Astrocyte of the spinal cord (primary cell): ENCODE results near the gene TGM1.

Source experiments
- DNase-seq: peaks from one replicate; pipeline ENCODE4 v3.0.0; 2011; ENCODE audit warnings: low read depth, low spot score
- H3K4me3 ChIP-seq: 2 replicates; pipeline ENCODE4 v1.5.1; 2011; ENCODE audit warnings: low read depth, mild to moderate bottlenecking, low read length, moderate library complexity
- in situ Hi-C: cut with HindIII; loops from 2 replicates; pipeline ENCODE4 v1.10.0; 2017; ENCODE audit warnings: low sequenced_read_pairs
- TF ChIP-seq, protein P1 (sequence below): IDR thresholded peaks from 2 replicates; pipeline ENCODE4 v1.5.1; 2012; ENCODE audit warnings: low read depth, mild to moderate bottlenecking, low read length, inconsistent platforms

TGM1 gene

DNA sequence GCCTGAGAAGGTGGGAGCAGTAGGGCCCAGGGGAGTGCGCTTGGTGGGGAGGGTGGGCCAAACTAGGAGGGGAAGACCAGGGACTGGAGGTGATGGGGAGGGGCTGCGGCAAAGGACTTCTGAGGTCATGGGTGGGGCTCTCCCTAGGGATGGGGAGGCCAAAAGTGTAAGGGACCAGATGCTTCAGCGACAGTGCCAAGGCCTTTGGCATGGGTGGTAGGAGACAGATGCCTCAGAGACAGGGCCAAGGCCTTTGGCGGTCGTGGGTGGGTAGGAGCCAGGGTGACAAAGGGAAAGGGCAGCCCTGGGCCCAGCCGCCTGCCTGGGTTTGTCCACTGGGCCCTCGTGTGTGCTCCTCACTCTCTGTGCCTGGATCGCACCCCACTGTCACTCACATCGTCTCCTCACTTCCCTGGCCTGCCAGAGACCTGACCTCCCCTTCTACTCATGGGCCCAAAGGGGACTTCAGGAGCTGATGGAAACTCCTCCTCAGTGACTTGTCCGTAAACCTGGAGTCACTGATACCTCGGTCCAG is 21.6 kb upstream of the TGM1 start:
- no peak overlapping the region for H3K4me3 ChIP-seq
- TF ChIP-seq, protein P1, sequence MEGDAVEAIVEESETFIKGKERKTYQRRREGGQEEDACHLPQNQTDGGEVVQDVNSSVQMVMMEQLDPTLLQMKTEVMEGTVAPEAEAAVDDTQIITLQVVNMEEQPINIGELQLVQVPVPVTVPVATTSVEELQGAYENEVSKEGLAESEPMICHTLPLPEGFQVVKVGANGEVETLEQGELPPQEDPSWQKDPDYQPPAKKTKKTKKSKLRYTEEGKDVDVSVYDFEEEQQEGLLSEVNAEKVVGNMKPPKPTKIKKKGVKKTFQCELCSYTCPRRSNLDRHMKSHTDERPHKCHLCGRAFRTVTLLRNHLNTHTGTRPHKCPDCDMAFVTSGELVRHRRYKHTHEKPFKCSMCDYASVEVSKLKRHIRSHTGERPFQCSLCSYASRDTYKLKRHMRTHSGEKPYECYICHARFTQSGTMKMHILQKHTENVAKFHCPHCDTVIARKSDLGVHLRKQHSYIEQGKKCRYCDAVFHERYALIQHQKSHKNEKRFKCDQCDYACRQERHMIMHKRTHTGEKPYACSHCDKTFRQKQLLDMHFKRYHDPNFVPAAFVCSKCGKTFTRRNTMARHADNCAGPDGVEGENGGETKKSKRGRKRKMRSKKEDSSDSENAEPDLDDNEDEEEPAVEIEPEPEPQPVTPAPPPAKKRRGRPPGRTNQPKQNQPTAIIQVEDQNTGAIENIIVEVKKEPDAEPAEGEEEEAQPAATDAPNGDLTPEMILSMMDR: no peak
- DNase-seq: no peak
- in situ Hi-C loops: no loop called here

DNA sequence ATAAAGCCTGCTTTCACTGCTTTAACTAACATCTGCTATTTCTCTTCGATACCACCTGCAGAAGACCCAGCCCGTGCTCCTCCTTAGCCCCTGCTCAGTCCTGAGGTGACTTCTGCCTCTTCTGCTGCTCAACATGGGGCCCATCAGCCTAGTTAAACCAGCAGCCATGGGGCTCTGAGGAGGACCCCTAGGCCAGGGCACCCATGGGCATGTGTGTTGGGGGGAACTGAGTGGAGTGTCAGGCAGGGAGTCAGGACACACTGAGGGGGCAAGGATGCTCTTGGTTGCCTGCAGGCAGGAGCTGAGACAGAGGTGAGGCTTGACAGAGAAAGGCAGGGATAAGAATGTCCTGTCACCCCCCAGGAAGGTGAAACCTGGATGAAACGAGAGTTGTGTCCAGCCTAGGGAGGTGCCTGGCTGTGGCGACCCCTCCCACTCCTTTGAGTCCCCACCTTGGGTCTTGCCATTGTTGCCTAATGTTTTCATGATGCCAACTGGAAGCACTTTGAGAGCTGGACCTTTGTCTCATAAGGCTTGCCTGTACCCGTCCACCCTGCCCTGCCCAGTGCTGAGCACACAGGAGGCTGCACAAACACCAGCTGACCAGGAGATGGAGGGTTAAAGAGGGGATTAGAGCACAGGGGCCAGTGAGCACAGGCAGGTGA is 21.0 kb upstream of the TGM1 start:
- TF ChIP-seq, protein P1: no peak
- in situ Hi-C loops: no loop called here
- DNase-seq: no peak
- H3K4me3 ChIP-seq: no peak overlapping the region

DNA sequence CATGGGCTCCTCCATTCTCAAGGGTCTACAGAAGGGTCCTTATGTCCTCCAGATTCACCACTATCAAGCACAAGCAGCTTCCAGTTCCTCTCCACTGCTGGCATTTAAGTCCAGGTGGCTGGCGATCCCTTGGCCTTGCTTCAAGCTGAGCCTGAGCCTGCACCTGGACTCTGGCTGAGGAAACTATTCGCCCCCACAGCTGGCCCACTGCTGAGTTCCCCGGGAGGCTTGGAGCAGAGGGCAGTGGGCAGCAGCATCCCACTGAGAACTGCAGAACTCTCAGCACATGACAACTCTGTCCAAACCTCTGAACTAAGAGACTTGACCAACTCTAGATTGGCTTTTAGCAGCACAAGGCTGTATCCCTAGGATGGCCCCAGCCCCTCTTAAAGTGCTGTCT is 19.8 kb upstream of the TGM1 start:
- H3K4me3 ChIP-seq: no peak overlapping the region
- TF ChIP-seq, protein P1: no peak
- in situ Hi-C loops: no loop called here
- no peak for DNase-seq

DNA sequence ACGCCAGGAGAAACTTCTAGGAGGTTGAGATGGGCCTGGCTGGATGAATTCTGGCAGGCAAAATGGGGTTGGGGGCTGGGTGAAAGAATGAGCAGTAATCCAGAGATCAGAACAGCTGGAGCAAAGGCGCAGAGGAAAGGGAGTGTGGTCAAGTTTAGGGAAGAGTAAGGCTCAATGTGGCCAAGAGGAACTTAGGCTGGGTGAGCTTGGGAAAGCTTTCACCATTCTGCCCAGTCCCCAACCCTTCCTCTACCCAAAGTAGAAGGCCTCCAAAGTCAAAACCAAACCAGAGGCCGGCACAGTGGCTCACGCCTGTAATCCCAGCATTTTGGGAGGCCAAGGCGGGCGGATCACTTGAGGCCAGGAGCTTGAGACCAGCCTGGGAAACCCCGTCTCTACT is 18.7 kb upstream of the TGM1 start:
- TF ChIP-seq, protein P1: no peak
- H3K4me3 ChIP-seq: no peak overlapping the region
- in situ Hi-C loops: no loop called here
- DNase-seq: no peak

DNA sequence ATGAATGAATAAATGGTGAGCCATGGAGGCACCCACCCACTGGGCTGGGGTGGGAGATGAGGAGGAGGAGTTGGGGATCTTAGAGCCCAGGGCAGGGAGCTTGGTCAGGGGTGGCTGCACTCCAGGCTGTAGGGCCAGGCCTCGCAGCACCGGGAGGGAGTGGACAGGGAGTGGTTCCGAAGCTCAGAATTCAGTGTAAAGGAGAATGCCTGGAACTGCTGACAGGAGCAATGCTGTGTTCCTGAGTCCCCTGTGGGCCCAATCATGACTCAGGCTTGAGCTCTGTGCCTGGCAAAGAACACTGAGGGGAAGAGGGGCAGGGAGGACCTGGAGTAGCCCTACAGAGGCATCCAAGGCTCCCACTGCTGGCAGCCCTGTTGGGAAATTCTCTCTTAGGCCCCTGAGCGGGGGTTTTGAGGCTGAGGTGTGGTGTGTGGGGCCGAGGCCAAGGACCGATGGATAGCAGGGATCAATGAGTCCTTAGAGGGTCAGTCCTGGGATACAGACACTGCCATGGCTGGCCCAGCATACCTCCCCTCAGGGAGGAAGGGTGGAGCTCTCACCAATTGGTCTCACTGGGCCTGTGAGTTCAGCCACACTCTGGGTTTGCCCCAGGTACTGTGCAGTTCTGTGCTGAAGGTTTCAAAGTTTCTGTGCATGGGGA is 18.0 kb upstream of the TGM1 start:
- in situ Hi-C loops: no loop called here
- H3K4me3 ChIP-seq: no peak overlapping the region
- no peak for DNase-seq
- TF ChIP-seq, protein P1: no peak

DNA sequence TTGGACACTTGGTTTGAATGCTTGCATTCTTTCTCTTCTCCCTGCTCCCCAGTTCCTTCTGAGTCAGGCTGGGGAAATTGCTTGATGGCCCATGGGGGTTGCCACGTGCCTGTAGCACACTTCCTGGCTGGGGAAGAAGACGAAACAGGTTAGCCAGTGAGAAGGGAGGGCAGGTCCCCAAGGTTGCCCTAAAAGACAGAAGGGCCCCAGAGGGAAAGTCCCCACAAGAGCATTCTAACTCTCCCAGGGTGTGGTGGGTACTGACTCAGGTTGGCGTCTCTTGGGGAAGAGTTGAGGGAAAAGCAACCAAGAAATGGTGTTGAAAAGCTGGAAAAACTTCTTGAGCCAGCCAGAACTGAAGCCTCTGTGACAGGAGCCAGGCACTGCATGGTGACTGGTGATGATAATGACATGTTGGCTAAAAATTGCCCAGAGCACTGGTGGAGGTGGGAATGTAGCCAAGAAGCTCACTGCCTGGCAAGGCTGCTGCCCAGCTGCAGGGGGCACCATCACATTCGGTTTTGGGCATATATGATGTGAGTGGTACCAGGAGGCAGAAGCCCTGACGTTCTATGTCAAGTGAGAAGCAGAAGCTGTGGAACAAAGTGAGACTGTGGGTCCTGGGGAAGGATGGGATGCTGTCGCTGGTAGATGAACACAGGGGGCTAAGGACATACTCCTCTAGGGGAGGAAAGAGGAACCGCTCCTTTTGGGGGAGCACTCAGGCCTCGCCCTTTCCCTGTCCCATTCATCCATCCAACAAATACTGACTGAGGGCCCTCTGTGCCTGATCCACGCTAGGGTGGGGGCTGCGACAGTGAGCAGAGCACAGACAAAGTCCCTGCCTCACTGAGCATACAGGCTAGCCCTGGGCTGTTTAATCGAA is 16.6 kb upstream of the TGM1 start:
- no peak for DNase-seq
- TF ChIP-seq, protein P1: no peak
- in situ Hi-C loops: no loop called here
- H3K4me3 ChIP-seq: no peak overlapping the region
